Measurements from ENCODE around the gene ECE1. TPM values are rescaled to one million over a fixed set of nuclear protein-coding genes. Genes with fewer than 3 reads are reported as not detected.

ECE1 gene
- total and polyA plus RNA-seq, 2 of the 4 experiments (the other 2 are of a cell fraction) = 61.8 to 124 TPM

DNA sequence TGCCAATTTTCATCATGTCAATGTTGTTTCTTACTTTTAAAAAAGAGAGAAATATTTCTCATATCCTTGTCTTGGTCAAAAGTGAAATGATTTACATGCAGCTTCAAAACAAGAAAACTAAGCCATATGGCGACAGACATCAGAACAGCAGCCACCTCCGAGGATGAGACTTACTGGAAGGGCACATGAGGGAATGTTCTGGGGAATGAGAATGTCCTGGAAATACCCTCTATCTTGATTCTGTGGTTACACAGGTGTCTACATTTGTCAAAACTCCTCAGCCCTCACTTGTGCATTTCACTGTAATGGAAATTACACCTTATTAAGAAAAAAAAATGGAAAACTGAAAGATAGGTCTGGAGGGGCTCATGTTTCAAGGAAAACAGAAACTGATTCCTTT, 14.2 kb upstream of the ECE1 start:
- H3K56ac ChIP-seq (ENCODE audit: extremely low read depth, insufficient read depth, low read length) = no peak overlapping the region
- peaks cover 45 to 86% of the 10 kb centered on the region in 2 experiments for H3K79me1 ChIP-seq (ENCODE audit: low read depth in 1 of 2, low read length in 2 of 2)
- no peak overlapping the region for H3K9ac ChIP-seq (ENCODE audit: low read depth, low read length)
- dilution Hi-C loops (cut with HindIII; ENCODE audit: low sequenced_read_pairs, unreplicated experiment) = no loop called here
- H4K20me1 ChIP-seq (ENCODE audit: insufficient read depth, low read length) = peaks cover 21% of the 10 kb centered on the region
- H3K4me2 ChIP-seq (ENCODE audit: low read depth, low read length) = no peak overlapping the region
- peak overlapping the region; percentile 66 for H2BK5ac ChIP-seq (ENCODE audit: low read depth, low read length, poor library complexity, severe bottlenecking)
- H3K36me3 ChIP-seq (ENCODE audit: control insufficient read depth, insufficient read depth, low read length) = peaks cover 4% of the 10 kb centered on the region
- H2AK5ac ChIP-seq (ENCODE audit: low read depth, low read length) = peak overlapping the region; percentile 32; the same call in 1 of the 2 replicates
- H4K5ac ChIP-seq (ENCODE audit: low read depth, low read length) = peak overlapping the region; percentile 4; the same call in 1 of the 2 replicates
- ATAC-seq (ENCODE audit: low read depth) = no peak
- DNase-seq = no peak
- intact Hi-C loops (cut with micrococcal nuclease) = no loop called here
- H3K9me1 ChIP-seq (ENCODE audit: insufficient read depth, low read length) = peaks cover 26% of the 10 kb centered on the region
- POLR2A ChIA-PET (ENCODE audit: unreplicated experiment) = no interaction called here
- no peak overlapping the region for H2AFZ ChIP-seq (replicated peaks; ENCODE audit: low read length, poor library complexity)
- no peaks in the 10 kb centered on the region for H3K27me3 ChIP-seq (ENCODE audit: control insufficient read depth, insufficient read depth, low read length)
- no peaks in the 10 kb centered on the region for H3K9me3 ChIP-seq (ENCODE audit: control insufficient read depth, insufficient read depth, low read length)
- H4K8ac ChIP-seq (ENCODE audit: low read depth in 2 of 2, low read length in 2 of 2) = peak overlapping the region in 1 of 2 experiments; percentile 33; a peak in 1 of 4 replicates
- no peak overlapping the region for H3K4me3 ChIP-seq (ENCODE audit: insufficient read depth, low read depth, low read length)
- peak overlapping the region; percentile 36; the same call in 1 of the 2 replicates for H2BK20ac ChIP-seq (ENCODE audit: low read depth, low read length)
- CTCF ChIA-PET = no interaction called here
- peaks cover 55% of the 10 kb centered on the region for H3K4me1 ChIP-seq (ENCODE audit: control insufficient read depth, insufficient read depth, low read length)
- peak overlapping the region; percentile 23; the same call in 1 of the 2 replicates for H3K4ac ChIP-seq (ENCODE audit: low read depth, low read length)
- in situ Hi-C loops (cut with MboI; ENCODE audit: low sequenced_read_pairs) = no loop called here
- H3K14ac ChIP-seq (replicated peaks; ENCODE audit: low read depth, low read length) = peak overlapping the region; percentile 11; the same call in 1 of the 2 replicates
- no CpG with 5 or more reads among the region's 2 CpGs for WGBS, 2 experiments (ENCODE audit: extremely low coverage in 2 of 2, insufficient read length in 1 of 2)
- H4K91ac ChIP-seq (ENCODE audit: insufficient read depth, low read depth, low read length) = 0 out of 2 replicates have a peak overlapping the region, but pooled peaks have one; percentile 5
- H3K23ac ChIP-seq (ENCODE audit: low read depth, low read length) = no peak overlapping the region
- peak overlapping the region; percentile 79; the same call in 1 of the 3 replicates for H2BK15ac ChIP-seq (ENCODE audit: low read depth, low read length)
- H3K18ac ChIP-seq (ENCODE audit: low read depth, low read length) = peak overlapping the region; percentile 24; the same call in 1 of the 2 replicates
- no peak overlapping the region for H2AK9ac ChIP-seq (replicated peaks; ENCODE audit: low read depth, low read length, poor library complexity)
- no TSS peak for BruUV-seq (replicated peaks)
- H3K27ac ChIP-seq (ENCODE audit: insufficient read depth, low read length) = peak overlapping the region; percentile 50; the same call in 1 of the 2 replicates
- H2BK120ac ChIP-seq (ENCODE audit: low read depth, low read length) = peak overlapping the region; percentile 11; the same call in 1 of the 2 replicates
- TF ChIP-seq CEBPB (IDR thresholded peaks at IDR 0.05; ENCODE audit: low read depth, low read length) (no peak), SMC3 (IDR thresholded peaks at IDR 0.05; ENCODE audit: low read depth, low read length) (no peak), POLR2A (IDR thresholded peaks at IDR 0.05; ENCODE audit: low read depth, low read length) (no peak), RFX5 (IDR thresholded peaks at IDR 0.05; ENCODE audit: low read depth, low read length) (no peak), NFE2L2 (IDR thresholded peaks at IDR 0.05; ENCODE audit: low read depth, low read length) (no peak), RCOR1 (IDR thresholded peaks at IDR 0.05; ENCODE audit: insufficient replicate concordance, low read length) (no peak), BHLHE40 (IDR thresholded peaks at IDR 0.05; ENCODE audit: low read depth, low read length) (no peak), RAD21 (IDR thresholded peaks at IDR 0.05; ENCODE audit: low read length) (no peak), MAFK (IDR thresholded peaks at IDR 0.05; ENCODE audit: low read depth, low read length) (no peak), CHD1 (IDR thresholded peaks at IDR 0.05; ENCODE audit: low read depth, low read length) (no peak), MXI1 (IDR thresholded peaks at IDR 0.05; ENCODE audit: borderline replicate concordance, low read depth, low read length) (no peak), FOS (IDR thresholded peaks at IDR 0.05; ENCODE audit: low read depth, low read length) (no peak), MAZ (IDR thresholded peaks at IDR 0.05; ENCODE audit: borderline replicate concordance, low read depth, low read length) (no peak)
- TF ChIP-seq, protein P1, sequence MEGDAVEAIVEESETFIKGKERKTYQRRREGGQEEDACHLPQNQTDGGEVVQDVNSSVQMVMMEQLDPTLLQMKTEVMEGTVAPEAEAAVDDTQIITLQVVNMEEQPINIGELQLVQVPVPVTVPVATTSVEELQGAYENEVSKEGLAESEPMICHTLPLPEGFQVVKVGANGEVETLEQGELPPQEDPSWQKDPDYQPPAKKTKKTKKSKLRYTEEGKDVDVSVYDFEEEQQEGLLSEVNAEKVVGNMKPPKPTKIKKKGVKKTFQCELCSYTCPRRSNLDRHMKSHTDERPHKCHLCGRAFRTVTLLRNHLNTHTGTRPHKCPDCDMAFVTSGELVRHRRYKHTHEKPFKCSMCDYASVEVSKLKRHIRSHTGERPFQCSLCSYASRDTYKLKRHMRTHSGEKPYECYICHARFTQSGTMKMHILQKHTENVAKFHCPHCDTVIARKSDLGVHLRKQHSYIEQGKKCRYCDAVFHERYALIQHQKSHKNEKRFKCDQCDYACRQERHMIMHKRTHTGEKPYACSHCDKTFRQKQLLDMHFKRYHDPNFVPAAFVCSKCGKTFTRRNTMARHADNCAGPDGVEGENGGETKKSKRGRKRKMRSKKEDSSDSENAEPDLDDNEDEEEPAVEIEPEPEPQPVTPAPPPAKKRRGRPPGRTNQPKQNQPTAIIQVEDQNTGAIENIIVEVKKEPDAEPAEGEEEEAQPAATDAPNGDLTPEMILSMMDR (conservative IDR thresholded peaks at IDR 0.05; ENCODE audit: low read depth, low read length) = no peak
- TF ChIP-seq, protein P2, sequence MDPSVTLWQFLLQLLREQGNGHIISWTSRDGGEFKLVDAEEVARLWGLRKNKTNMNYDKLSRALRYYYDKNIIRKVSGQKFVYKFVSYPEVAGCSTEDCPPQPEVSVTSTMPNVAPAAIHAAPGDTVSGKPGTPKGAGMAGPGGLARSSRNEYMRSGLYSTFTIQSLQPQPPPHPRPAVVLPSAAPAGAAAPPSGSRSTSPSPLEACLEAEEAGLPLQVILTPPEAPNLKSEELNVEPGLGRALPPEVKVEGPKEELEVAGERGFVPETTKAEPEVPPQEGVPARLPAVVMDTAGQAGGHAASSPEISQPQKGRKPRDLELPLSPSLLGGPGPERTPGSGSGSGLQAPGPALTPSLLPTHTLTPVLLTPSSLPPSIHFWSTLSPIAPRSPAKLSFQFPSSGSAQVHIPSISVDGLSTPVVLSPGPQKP (IDR thresholded peaks at IDR 0.05; ENCODE audit: borderline replicate concordance, low read depth, low read length) = no peak
- TF ChIP-seq, protein P3, sequence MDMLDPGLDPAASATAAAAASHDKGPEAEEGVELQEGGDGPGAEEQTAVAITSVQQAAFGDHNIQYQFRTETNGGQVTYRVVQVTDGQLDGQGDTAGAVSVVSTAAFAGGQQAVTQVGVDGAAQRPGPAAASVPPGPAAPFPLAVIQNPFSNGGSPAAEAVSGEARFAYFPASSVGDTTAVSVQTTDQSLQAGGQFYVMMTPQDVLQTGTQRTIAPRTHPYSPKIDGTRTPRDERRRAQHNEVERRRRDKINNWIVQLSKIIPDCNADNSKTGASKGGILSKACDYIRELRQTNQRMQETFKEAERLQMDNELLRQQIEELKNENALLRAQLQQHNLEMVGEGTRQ (IDR thresholded peaks at IDR 0.05; ENCODE audit: low read depth, low read length) = no peak

Data from IMR-90 (cell line).